ENCODE results near the gene DDB1.

DDB1 gene

GRCh38 chr11:61294717-61295595 is 37.9 kb downstream of the DDB1 start, which contains the start of gene VWCE:
VWCE (minus strand) TSS chr11:61295316; CDS start chr11:61295037, 279 bp downstream.
- DNase-seq, result peak; percentile 88

- DNase-seq, result no peak
Measured at GRCh38 chr11:61293867-61294716, 38.8 kb downstream of the DDB1 start.

- DNase-seq, result no peak
Measured at GRCh38 chr11:61292356-61292755, 40.5 kb downstream of the DDB1 start.

GRCh38 chr11:61290905-61291690 is 41.8 kb downstream of the DDB1 start:
- DNase-seq, result no peak

- no peak for DNase-seq
Measured at GRCh38 chr11:61287338-61287977, 45.4 kb downstream of the DDB1 start.

GRCh38 chr11:61283613-61284012 is 49.3 kb downstream of the DDB1 start:
- no peak for DNase-seq

GRCh38 chr11:61281581-61282250 is 51.2 kb downstream of the DDB1 start:
- peak; percentile 29 for DNase-seq

- DNase-seq, result no peak
Measured at GRCh38 chr11:61280883-61281580, 51.9 kb downstream of the DDB1 start.

- DNase-seq, result no peak
Measured at GRCh38 chr11:61279934-61280659, 52.8 kb downstream of the DDB1 start.

GRCh38 chr11:61278001-61278470 is 54.9 kb downstream of the DDB1 start:
- DNase-seq, result no peak

GRCh38 chr11:61277186-61278000 is 55.5 kb downstream of the DDB1 start:
- no peak for DNase-seq

GRCh38 chr11:61275191-61275590 is 57.7 kb downstream of the DDB1 start:
- DNase-seq, result no peak

GRCh38 chr11:61274084-61274483 is 58.8 kb downstream of the DDB1 start:
- DNase-seq, result no peak

- DNase-seq, result no peak
Measured at GRCh38 chr11:61273178-61274078, 59.5 kb downstream of the DDB1 start.

GRCh38 chr11:61272731-61273130 is 60.2 kb downstream of the DDB1 start:
- no peak for DNase-seq

- no peak for DNase-seq
Measured at GRCh38 chr11:61270354-61271076, 62.4 kb downstream of the DDB1 start.

GRCh38 chr11:61268588-61269250 is 64.2 kb downstream of the DDB1 start:
- DNase-seq, result no peak

Measured in retina (tissue), 1 donor.